HG03571 (cell line): Measurements from ENCODE around the gene CBX8.

Source experiments
- ATAC-seq: cut with Tn5 transposase; IDR thresholded peaks from one replicate; pipeline ENCODE4 v1.9.1; 2021; ENCODE audit not compliant: unreplicated experiment

CBX8 gene

DNA sequence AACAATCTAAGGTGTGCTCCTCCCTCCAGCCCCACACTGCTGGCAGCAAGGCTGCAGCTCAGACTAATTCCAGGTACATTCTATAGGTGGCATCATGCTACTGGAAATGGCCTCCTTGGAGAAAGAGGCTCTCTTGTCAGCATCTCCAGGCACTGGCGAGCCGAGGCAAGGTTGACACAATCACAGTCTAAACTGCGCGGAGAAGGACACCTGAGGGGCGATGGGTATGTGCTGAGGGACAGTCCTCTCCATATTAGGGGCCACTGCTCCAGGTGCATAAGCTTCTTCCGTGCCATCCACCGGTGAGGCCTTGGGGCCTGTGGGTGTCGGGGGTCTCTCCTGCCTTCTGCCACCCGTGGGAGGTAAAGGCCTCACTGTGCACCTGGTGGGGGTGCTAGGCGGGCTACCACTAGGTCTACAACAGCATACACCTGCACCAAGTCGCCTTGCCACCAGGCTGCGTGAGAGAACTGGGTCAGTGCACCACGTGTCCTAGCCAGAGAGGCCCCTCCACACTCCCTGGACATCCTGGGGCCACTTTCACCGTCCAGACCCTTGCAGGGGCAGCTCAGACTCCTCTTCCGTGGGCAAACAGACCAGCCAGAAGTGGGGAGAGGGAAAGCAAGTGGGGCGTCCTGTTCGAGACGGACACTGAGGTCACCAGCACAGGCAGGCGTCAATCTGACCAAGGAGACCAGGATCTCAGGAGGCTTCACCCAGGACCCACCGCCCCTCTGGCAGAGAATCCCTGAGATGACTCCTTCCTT is 12.1 kb upstream of the CBX8 start:
- ATAC-seq, result no peak

- no peak for ATAC-seq
Observed at GRCh38 chr17:79806863-79807720, 10.2 kb upstream of the CBX8 start.

GRCh38 chr17:79806446-79806760 is 9.5 kb upstream of the CBX8 start:
- no peak for ATAC-seq

DNA sequence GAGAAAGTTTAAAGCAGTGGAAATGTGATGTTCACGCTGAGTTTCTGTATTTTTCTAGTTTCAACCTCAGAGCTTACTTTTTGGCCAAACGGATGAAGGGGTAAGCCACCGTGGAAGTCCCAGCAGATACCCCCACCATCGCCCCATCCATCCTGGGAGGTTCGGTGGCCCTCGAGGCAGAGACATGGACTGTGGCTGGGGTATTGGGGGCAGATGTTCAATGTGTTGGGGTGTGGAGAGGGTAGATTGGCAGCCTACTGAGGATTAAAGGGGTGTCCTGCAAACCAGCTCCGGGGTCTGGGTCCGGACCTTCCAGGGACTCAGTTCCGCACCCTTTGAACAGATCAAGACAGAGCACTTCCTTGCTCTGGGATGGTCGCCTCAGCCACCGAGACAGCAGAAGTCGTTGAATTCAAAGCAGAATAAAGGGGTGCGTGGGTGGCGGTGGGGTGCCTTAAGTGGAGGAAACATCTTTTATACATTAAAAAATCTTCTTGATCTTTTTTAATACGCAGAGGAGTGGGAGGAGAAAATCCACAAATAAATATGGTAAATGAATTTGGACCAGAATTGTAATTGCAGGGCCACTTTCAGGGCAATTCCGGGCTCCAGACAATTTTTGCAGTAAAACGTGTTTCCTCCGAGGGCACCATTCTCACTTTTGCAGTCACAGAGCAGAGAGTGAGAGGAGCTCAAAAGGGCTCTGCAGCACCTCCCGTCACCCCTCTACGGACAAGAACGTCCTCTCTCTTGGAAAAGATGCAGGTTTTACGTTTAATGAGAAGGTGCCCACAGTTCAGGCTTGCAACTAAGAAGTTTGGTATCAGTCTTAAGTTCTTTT is 8.2 kb upstream of the CBX8 start:
- ATAC-seq, result no peak

DNA sequence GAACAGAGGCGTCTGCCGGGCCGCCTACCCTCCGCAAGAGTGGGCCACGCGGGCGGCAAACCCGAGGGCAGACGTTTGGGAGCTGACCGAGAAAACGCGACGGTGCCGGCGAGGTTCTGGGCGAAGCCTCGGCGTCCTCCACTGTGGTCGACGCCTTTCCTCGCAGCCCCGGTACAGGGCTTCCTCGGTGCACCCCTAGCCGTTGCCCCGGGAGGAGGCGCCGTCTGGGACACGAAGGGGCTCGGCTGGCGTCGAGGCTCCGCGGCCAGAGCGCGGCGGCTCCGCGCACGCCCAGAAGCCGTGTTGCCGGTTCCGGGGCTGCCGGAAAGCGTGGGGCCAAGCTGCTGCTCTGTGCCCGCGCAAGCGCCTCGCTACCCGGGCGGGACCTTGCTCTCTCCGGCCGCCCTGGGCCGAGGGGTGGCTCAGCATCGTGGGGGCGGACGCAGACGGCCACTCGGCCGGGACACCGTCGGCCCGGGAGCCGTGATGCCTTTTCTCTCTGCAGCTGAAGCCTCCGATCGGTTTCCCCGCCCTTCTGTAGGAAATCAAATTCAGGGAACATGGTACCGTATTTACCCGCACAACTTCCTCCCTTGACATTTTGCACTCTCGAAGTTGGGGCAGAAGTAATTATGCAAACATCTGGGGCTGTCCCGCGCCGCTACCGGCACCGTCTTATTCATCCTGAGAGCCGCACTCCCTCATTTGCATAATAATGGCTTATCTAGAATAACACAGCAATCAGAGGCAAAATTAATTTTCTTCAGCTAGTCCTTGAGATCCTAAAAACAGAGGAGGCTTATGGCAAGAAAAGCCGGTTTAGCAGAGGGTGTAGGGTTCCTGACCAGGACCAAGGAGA is 7.3 kb upstream of the CBX8 start:
- ATAC-seq, result peak; percentile 67

- ATAC-seq, result no peak
Observed at GRCh38 chr17:79803421-79803996, 6.6 kb upstream of the CBX8 start.

- ATAC-seq, result no peak
Observed at GRCh38 chr17:79802736-79803420, 6.0 kb upstream of the CBX8 start.

- ATAC-seq, result no peak
Observed at GRCh38 chr17:79802039-79802735, 5.3 kb upstream of the CBX8 start.

DNA sequence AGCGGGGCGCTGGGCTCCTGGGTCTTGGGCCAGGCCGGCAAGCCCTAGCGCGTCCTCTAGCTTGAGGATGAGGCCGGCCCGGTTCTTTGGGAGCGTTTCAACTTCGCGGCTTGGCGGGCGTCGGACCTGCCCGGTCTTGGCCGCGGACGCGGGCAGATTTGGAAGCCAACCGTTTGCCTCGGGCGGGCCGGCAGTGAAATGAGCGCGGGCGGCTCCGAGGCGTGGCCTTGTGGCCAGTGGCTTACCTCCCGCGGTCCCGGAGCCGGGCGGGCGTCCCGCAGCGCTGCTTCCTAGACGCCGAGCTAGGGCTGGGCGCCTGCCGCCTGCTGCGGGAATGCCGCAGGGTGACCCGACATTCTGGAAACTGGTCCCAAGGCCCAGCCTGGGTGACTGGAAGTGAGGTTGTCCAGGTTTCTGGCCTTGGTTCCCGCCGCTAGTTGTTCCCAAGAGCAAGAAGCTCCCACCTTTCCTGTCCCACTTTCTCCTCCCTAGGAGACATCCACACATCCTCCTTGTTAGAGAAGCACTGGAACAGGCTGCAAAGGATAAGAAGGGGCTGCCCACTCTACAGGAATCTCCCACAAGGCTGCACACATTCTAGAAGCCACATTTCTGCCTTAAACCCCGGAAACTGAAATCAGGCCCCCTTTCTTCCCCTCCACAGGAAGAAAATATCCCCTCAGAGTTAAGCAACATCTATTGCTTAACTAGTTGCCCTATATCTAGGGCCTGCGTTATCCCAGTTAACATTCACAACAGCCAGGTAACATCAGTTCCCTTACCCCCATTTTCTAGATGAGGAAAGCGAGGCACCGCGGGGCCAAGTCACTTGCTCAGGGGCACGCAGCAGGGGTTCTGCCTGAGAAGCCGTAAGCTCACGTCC is 4.5 kb upstream of the CBX8 start:
- ATAC-seq, result no peak

DNA sequence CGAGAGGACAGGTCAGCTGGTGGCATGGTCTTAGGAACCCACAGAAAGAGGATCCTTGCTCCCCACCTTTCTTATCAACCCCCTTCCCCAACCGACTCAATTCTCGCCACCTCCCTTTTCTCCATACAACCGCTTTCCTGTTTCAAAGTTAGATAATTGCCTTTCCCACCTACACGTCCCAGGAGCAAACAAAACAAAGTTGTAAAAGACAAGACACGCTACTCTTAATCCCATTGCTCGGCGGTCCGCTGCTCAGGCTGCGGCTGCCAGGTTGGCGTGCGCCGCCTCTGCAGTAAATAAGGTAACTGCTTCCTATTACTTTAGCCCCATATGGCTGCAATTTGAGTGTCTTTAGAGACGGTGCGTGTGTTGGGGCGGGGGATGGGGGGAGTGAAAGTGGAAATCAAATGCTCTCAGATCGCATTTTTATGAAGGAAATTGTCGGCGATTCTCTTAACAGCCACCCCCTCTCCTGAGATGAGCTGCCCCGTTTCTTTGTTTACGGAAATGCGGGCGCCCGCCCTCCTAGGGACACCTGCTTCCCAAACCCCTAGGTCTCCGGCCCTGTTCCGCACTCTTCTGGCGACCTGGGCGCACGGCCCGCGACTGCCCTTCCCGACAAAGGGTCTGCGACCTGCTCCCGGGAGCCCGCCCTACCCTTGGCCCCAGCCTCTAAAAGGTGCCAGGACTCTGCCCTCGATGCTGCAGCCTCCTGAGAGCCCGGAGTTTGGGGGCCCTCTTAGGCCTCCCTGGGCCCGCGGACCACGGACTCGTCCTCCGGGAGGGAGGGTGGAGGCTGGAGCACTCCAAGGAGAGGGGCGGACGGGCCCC is 3.7 kb upstream of the CBX8 start:
- ATAC-seq, result no peak

DNA sequence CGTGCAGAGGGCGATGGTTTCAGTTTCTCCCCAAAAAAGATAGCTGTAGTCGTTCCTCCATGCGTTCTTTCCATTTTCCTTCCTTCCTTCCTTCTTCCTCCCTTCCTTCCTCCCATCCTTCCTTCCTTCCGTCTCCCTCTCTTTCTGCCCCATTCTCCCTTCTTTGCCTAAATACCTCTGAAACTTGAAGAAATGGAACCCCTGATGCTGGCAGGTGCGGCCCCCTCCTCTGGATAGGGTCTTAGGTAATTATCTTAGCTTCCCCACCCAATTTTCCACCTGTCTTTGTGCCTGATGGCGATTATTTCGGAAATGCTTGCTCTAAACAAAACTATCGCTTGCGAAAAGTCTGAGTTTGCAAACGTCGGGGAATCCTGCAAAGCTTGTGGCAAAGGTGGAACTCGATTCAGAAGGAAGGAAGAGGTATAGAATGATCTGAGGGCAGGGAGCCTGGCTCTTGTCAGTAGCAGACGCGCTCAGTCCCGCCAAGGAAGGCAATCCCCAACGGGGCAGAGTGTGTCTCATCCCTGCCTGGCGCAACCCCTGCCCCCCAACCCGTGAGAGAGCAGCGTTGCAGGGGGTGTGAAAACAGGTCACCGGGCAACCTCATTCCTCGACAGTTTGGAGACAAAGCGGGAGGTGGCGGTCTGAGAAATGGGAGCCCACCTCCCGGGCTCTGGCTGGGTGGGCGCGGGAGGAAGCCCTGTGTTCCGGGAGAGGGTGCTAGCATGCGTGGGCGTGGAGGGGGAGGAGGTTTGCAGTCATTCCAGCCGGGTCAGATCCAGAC is 2.9 kb upstream of the CBX8 start:
- no peak for ATAC-seq

DNA sequence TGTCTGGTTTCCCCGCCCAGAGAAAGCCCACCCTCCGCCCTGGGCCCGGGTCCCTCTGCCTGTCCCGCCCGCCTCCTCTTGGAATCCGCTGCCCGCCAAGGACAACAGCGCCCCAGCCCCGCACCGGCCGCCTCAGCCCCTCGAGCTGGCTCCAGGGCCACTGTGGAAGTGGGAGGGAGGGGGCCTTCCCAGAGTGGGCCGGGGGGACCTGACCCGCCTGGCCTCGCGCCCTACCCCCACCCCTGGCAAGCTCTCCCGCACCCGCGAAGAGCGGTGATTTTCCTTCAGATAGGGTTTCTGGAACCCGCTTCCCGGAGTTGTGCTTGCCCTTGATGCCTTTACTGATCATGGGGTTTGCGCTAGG is 2.3 kb upstream of the CBX8 start:
- ATAC-seq, result no peak

- ATAC-seq, result no peak
Observed at GRCh38 chr17:79798299-79799173, 1.7 kb upstream of the CBX8 start.

DNA sequence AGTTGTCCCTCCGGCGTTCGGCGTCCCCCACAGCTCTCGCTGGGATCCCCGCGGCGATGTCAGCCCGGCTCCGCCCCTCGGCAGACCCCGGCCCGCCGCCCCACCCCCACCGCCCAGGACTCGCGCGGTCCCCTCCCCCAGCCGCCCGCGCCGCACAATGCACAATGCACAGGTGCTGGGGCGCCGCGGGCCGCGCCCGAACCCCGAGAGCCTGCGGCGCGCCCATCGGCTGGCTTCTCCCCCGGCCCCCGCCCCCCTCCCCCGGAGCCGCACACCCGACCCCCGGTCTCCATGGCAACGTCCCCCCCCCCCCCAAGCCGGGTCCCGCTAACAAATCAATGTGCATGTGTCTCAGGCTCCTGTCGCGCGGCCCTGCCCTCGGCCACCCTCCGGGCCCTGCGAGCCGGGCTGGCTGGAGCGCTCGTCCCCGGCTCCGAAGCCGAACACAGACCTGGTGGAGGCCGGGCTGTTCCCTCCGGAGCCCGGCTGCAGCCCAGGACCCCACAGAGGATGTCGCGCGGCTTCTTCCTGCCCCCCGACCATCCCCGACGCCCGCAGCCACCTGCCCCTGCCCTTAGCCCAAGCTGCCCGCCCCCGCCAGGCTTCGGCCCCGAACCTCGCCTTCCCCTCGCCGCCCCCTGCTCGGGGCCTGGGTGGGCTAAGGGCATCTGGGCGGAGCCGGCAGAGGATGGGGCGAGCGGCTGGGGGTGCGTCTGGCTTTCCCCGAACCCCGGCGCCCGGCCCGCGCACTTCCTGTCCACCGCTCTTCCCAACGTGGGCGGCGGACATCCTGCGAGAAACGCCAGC is 818 bp upstream of the CBX8 start:
- ATAC-seq, result no peak

DNA sequence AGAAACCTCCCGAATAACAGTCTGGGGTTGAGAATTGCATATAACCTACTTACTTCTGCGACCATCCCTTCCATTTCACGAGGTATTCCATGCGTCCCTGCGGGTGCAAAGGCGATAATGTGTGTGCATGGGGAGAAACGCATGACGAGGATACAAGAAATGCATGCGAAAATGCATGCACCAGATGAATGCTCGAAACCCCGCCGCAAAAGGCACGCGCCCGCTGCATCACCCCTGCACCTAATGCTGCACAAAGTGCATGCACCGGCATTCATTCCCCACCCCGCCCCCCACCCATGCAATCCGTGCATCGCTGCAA is 474 bp downstream of the CBX8 start:
- no peak for ATAC-seq
